ENCODE measurements around the gene TMEM31. TPM values are rescaled to one million over a fixed set of nuclear protein-coding genes. Genes with fewer than 3 reads are reported as not detected.

TMEM31 gene
- total RNA-seq, 1 experiment from 2014 or later: not detected

DNA sequence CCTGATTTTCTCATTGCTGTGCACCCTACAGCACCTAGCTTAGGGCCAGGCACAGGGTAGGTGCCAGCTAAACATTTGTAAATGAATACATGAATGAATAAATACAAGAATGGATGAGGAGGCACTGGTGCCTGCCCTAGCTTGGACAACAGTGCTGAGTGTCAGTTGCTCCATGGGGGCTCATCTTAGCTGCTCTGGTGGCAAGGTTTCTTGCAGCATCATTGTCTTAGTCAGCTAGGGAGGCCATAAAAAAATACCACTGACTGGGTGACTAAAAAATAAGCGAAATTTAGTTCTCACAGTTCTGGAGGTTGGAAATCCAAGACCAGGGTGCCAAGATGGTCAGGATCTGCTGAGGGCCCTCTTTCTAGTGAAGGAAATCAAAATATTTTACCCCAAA is 31.2 kb downstream of the TMEM31 start:
- H3K4me1 ChIP-seq (ENCODE audit: control insufficient read depth in 1 of 2, insufficient read depth in 2 of 2, low read length in 2 of 2): no peaks in the 10 kb centered on the region
- H3K4me3 ChIP-seq (replicated peaks in 1 of 2; ENCODE audit: low read depth in 1 of 2, low read length in 2 of 2): no peak overlapping the region
- POLR2A ChIA-PET: no interaction called here
- DNase-seq (ENCODE audit: low read depth, low spot score) (no peak), ATAC-seq (no peak)
- H3K9ac ChIP-seq (ENCODE audit: low read length): no peak overlapping the region
- no peaks in the 10 kb centered on the region for H3K9me2 ChIP-seq (ENCODE audit: insufficient read depth)
- H3K9me3 ChIP-seq (ENCODE audit: control insufficient read depth in 1 of 2, insufficient read depth in 1 of 2, low read depth in 1 of 2, low read length in 2 of 2): no peaks in the 10 kb centered on the region
- no peak overlapping the region for H3K27ac ChIP-seq (ENCODE audit: low read depth, low read length)
- no peak overlapping the region for H3K4me2 ChIP-seq (ENCODE audit: low read length)
- H3K27me3 ChIP-seq (ENCODE audit: insufficient read depth, low read length): no peaks in the 10 kb centered on the region
- H3K36me3 ChIP-seq (ENCODE audit: control insufficient read depth in 1 of 2, insufficient read depth in 2 of 2, low read length in 2 of 2): no peaks in the 10 kb centered on the region
- H2AFZ ChIP-seq (ENCODE audit: low read depth, low read length, poor library complexity, severe bottlenecking): no peak overlapping the region
- RAD21 ChIA-PET (ENCODE audit: low non-redundant PET in 1 of 2, low total read pairs in 2 of 2, uncharacterized antibody in 2 of 2, unreplicated experiment in 2 of 2): no interaction called here
- H3K79me2 ChIP-seq (ENCODE audit: insufficient read depth, low read length): no peaks in the 10 kb centered on the region
- BruUV-seq (replicated peaks): no TSS peak
- H4K20me1 ChIP-seq (ENCODE audit: insufficient read depth): no peaks in the 10 kb centered on the region
- TF ChIP-seq, protein P1, sequence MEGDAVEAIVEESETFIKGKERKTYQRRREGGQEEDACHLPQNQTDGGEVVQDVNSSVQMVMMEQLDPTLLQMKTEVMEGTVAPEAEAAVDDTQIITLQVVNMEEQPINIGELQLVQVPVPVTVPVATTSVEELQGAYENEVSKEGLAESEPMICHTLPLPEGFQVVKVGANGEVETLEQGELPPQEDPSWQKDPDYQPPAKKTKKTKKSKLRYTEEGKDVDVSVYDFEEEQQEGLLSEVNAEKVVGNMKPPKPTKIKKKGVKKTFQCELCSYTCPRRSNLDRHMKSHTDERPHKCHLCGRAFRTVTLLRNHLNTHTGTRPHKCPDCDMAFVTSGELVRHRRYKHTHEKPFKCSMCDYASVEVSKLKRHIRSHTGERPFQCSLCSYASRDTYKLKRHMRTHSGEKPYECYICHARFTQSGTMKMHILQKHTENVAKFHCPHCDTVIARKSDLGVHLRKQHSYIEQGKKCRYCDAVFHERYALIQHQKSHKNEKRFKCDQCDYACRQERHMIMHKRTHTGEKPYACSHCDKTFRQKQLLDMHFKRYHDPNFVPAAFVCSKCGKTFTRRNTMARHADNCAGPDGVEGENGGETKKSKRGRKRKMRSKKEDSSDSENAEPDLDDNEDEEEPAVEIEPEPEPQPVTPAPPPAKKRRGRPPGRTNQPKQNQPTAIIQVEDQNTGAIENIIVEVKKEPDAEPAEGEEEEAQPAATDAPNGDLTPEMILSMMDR (IDR thresholded peaks at IDR 0.05 in 2 of 3, conservative IDR thresholded peaks at IDR 0.05 in 1 of 3; ENCODE audit: borderline replicate concordance in 1 of 3, insufficient read depth in 1 of 3, low read depth in 2 of 3, low read length in 2 of 3): no peak
- TF ChIP-seq TCF7L2 (IDR thresholded peaks at IDR 0.05; ENCODE audit: borderline replicate concordance, extremely low read depth, insufficient read depth, insufficient read length) (no peak), ZFX (IDR thresholded peaks at IDR 0.05) (no peak), SIN3A (IDR thresholded peaks at IDR 0.05; ENCODE audit: low read depth) (no peak), ELF1 (IDR thresholded peaks at IDR 0.05; ENCODE audit: borderline replicate concordance, low read depth) (no peak), YY1 (IDR thresholded peaks at IDR 0.05; ENCODE audit: extremely low read depth, insufficient replicate concordance, low read depth, low read length) (no peak), POLR2AphosphoS5 (IDR thresholded peaks at IDR 0.05; ENCODE audit: low read depth, low read length) (no peak), ZBTB33 (IDR thresholded peaks at IDR 0.05; ENCODE audit: extremely low read depth, insufficient replicate concordance, low read length) (no peak), ZNF274 (IDR thresholded peaks at IDR 0.05; ENCODE audit: low read depth, low read length) (no peak), CBX3 (IDR thresholded peaks at IDR 0.05; ENCODE audit: low read depth) (no peak), EGR1 (IDR thresholded peaks at IDR 0.05; ENCODE audit: low read depth) (no peak)
- TF ChIP-seq, protein P2, sequence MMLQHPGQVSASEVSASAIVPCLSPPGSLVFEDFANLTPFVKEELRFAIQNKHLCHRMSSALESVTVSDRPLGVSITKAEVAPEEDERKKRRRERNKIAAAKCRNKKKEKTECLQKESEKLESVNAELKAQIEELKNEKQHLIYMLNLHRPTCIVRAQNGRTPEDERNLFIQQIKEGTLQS (IDR thresholded peaks at IDR 0.05): no peak
- intact Hi-C loops (cut with micrococcal nuclease): no loop called here
- CTCF ChIA-PET: no interaction called here

All from HCT116 (cell line).